Middle frontal gyrus (tissue), 1 donor: Measurements from ENCODE around the gene ZNF862.
A peak's percentile ranks its signal among the peaks of the same experiment; 100 is the strongest.

Experiments used
- DNase-seq: peaks from one replicate; pipeline ENCODE4 v3.0.0-alpha.2; 2015; ENCODE audit warnings: low spot score; ENCODE audit errors: extremely low spot score

Gene ZNF862

GRCh38 chr7:149838224-149838991, at the start of gene ZNF862:
TSS of gene ZNF862 (plus strand) at chr7:149838375. CDS start at chr7:149838612, 237 bp downstream.
- peak; percentile 99 for DNase-seq

DNA sequence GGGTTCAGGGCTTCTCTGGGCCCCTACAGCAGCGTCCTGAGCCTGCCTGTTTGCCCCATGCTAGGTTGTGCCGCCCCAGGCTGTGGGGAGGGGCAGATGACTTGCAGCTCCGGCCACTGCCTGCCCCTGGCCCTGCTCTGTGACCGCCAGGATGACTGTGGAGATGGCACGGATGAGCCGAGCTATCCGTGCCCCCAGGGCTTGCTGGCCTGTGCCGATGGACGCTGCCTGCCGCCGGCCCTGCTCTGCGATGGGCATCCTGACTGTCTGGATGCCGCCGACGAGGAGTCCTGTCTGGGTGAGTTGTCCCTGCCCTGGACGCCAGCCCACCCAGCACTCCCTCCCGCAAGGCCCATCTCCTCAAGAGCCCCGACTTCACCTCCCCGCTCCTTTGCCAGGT, 49.1 kb upstream of the ZNF862 start:
- DNase-seq: no peak

GRCh38 chr7:149790146-149790548, 48.0 kb upstream of the ZNF862 start:
- DNase-seq: no peak

DNA sequence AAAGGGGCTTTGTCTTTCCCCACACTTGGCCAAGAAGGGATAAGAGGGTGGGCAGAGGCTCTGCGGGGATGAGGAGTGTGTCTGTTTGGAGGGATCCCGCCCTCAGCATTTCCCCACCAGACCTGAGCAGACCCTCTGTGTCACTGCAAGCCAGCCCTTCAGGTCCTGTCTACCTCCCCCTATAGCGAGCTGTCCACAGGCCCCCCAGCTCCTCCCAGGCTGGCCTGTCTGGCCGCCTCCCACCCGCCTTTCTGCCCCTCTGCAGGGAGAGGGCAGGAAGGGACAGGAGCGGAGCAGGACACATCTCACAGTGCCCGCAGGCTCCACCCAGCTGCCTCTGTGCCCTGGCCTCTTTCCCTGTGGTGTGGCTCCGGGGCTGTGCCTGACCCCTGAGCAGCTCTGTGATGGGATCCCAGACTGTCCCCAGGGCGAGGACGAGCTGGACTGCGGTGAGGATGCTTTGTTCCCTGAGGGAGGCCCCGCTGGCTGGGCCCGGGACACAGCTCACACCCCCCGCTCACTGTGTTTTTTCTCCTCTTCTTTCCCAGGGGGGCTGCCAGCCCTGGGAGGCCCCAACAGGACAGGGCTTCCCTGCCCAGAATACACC, 47.3 kb upstream of the ZNF862 start:
- no peak for DNase-seq

- DNase-seq: no peak
Measured at GRCh38 chr7:149791411-149792219, 46.6 kb upstream of the ZNF862 start.

DNA sequence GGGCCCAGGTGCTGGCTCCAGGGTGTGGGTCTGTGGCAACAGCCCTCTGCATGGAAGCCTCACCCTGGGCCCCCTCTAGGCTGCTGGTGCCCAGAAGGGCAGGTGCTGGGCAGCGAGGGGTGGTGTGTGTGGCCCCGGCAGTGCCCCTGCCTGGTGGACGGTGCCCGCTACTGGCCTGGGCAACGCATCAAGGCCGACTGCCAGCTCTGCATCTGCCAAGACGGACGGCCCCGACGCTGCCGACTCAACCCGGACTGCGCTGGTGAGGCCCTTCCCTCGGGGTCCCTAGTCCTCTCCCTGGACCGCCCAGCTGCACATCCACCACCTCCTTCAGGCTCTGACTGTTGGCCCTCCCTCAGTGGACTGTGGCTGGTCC, 46.0 kb upstream of the ZNF862 start:
- DNase-seq: no peak

DNA sequence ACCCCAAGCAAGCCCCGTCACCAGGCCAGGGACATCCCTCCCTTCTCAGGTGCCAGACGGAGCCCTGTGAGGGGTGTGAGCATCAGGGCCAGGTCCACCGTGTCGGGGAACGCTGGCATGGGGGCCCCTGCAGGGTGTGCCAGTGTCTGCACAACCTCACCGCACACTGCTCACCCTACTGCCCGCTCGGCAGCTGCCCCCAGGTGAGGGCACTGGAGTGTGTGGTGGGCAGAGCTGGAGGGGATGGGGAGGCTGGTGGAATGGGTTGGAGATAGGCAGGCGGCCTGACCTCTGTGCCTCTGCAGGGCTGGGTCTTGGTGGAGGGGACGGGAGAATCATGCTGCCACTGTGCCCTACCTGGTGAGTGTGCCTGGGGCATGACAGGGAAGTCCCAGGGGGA, 44.9 kb upstream of the ZNF862 start:
- DNase-seq: no peak

DNA sequence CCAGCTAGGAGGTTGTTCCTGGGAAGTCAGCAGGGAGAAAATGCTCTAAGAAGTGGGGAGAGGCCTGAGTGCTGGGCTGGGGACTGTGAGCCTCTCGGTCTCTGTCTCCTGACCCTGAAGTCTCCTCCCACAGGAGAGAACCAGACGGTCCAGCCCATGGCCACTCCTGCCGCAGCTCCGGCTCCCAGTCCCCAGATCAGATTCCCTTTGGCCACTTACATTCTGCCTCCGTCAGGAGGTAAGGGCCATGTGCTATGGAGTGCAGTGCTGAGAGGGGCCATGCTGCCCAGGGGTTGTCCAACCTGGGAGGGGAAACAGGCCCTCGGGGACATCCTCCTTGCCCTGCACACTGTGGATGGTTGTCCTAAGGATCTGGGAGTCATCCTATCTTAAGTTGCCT, 43.5 kb upstream of the ZNF862 start:
- DNase-seq: no peak

- no peak for DNase-seq
Measured at GRCh38 chr7:149795126-149795525, 43.0 kb upstream of the ZNF862 start.

- no peak for DNase-seq
Measured at GRCh38 chr7:149796287-149796860, 41.8 kb upstream of the ZNF862 start.

DNA sequence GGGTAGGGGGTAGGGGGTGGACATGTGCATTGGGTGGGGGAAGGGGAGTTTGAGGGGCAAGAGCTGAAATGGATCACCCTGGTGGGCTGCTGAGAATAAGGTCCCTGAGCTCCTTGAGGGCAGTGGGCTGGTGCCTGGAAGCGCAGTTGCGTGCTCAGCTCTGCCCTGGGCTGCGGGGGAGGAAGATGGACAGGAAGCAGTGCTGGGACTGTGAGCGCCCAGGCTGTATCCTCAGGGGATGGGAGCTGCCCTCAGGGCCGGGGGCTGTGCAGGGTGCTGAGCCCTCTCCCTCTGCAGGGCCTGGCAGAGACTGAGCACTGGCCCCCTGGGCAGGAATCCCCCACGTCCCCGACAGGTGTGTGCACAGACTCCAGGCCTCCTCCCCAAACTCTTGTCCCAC, 40.4 kb upstream of the ZNF862 start:
- DNase-seq: no peak

DNA sequence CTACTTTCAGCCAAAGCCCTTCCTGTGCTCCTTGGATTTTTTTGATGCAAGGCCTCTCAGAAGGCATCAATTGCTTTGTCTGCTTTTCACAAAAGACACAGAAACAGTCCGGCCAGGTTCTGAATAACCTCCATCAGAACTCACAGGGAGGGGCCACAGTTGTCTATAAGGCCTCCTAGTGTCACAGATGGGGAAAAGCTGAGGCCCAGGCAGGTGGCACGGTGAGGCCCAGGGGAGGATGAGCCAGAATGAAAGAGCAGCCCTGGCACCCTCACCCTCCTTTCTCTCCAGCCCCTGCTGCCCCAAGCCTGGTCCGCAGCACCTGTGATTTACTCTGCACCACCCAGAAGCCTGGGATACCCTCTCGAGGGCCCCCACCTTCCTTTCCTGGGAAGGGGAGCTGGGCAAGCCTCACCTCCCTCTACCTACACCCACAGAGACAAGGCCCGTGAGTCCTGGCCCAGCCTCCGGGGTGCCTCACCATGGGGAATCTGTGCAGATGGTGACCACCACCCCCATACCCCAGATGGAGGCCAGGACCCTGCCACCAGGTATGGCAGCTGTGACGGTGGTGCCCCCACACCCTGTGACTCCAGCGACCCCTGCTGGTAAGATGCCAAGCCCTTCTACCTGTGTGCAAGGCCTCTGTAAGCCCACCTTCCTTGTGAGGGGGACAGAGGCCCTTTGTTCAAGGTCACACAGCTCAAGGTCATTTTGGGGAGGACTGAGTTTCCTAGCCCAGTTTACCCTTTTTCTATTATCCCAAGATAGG, 38.6 kb upstream of the ZNF862 start:
- DNase-seq: no peak

GRCh38 chr7:149800169-149800555, 38.0 kb upstream of the ZNF862 start:
- DNase-seq: no peak

DNA sequence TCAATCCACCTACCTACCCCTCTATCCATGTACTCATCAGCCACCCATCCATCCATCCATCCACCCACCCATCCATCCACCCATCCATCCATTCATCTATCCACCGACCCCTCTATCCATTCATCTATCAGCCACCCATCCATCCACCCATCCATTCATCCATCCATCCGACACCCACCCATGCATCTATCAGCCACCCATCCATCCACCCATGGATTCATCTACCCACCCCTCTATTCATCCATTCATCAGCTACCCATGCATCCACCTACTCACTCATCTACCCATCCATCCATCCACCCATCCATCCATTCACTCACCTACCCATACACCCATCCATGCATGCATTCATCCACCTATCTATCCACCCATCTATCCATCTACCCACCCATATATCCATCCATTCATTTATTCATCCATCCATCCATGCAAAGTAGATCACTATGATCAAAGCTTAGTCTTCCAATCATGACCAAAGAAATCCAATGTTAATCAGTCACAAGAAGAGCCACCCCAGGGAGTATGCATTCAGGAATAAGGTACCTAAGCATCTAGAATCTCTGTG, 37.1 kb upstream of the ZNF862 start:
- DNase-seq: no peak

DNA sequence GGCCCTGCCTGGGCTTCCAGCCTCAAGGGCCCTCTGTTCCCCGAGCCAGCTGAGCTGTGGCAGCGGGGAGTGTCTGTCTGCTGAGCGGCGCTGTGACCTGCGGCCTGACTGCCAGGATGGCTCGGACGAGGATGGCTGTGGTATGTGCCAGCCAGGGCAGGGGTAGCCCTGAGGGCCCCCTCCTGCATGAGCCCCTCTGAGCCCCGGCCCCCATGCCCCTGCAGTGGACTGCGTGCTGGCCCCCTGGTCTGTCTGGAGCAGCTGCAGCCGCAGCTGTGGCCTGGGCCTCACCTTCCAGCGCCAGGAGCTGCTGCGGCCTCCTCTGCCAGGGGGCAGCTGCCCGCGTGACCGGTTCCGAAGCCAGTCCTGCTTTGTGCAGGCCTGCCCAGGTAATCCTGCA, 36.4 kb upstream of the ZNF862 start:
- DNase-seq: no peak

GRCh38 chr7:149802966-149803365, 35.2 kb upstream of the ZNF862 start:
- DNase-seq: no peak

DNA sequence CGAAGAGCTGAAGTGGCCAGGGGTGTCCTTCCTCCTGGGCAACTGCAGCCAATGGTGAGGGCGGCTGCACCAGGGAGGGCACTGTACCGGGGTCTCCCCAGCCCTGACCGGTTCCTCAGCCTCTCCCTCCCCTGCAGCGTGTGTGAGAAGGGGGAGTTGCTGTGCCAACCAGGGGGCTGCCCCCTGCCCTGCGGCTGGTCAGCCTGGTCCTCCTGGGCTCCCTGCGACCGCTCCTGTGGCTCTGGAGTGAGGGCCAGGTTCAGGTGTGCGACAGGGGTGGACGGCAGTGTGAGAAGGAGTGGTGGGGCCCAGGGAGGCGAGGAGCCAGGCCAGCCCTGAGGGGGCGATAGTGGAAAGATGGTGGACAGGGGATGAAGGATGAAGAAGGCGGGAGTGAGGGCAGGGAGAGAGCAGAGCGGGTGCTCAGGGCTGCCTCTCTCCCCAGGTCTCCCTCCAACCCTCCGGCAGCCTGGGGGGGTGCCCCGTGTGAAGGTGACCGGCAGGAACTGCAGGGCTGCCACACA, 34.6 kb upstream of the ZNF862 start:
- DNase-seq: no peak

- no peak for DNase-seq
Measured at GRCh38 chr7:149804106-149804505, 34.1 kb upstream of the ZNF862 start.

GRCh38 chr7:149806726-149807125, 31.4 kb upstream of the ZNF862 start:
- DNase-seq: no peak

DNA sequence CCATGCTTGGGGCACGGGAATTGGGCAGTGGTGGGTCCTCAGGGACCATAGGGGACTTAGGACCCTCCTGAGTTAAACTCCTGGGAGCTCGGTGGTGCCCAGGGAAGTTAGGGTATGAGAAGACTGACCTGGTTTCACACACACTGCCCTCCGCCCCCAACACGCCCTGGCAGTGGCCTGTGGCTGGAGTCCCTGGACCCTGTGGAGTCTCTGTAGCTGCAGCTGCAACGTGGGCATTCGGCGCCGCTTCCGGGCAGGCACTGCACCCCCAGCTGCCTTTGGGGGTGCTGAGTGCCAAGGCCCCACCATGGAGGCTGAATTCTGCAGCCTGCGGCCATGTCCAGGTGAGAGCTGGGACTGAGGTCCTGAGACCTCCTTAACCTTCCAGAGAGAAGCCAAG, 29.9 kb upstream of the ZNF862 start:
- no peak for DNase-seq

DNA sequence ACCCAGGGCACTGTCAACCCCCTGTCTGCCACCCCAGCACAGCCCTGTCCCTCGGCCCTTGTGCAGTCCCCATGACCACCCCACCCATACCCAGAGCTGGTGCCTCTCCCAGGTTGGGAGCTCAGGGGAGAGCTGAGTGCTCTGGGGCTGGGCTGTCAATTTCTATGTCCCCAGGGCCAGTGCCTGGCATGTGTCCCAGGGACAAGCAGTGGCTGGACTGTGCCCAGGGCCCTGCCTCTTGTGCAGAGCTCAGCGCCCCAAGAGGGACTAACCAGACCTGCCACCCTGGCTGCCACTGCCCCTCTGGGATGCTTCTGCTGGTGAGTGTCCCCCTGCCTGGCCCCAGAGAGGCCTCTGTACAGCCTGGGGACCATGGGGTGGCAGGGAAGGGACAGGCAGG, 29.0 kb upstream of the ZNF862 start:
- no peak for DNase-seq
